Chondrocyte (in vitro differentiated cells): ENCODE results near the gene ZBTB46. TPM values are rescaled to one million over a fixed set of nuclear protein-coding genes. Genes with fewer than 3 reads are reported as not detected.

Source experiments
- DNase-seq: peaks from one replicate; pipeline ENCODE4 v3.0.0; 2021; ENCODE audit warnings: mixed read lengths, low spot score
- H3K27ac Mint-ChIP-seq: one replicate; pipeline ENCODE4 v1.8.0; 2021; ENCODE audit warnings: mild to moderate bottlenecking, moderate library complexity, mixed read lengths; ENCODE audit not compliant: unreplicated experiment
- H3K27me3 Mint-ChIP-seq: 2 replicates; pipeline ENCODE4 v1.8.0; 2021; ENCODE audit warnings: low read depth, mixed read lengths
- H3K36me3 Mint-ChIP-seq: 2 replicates; pipeline ENCODE4 v1.8.0; 2021; ENCODE audit warnings: low read depth, mixed read lengths
- H3K4me1 Mint-ChIP-seq: 2 replicates; pipeline ENCODE4 v1.8.0; 2021; ENCODE audit warnings: low read depth, mild to moderate bottlenecking, mixed read lengths
- H3K4me3 Mint-ChIP-seq: one replicate; pipeline ENCODE4 v1.8.0; 2021; ENCODE audit warnings: mild to moderate bottlenecking, moderate library complexity, mixed read lengths; ENCODE audit not compliant: unreplicated experiment
- H3K9me3 Mint-ChIP-seq: 2 replicates; pipeline ENCODE4 v1.8.0; 2021; ENCODE audit warnings: low read depth, mixed read lengths
- total RNA-seq: library from RNA; stranded (reverse); gene quantifications from 3 replicates; pipeline ENCODE4 v1.2.1, GENCODE V29; 2021
- TF ChIP-seq, protein P1 (sequence below): fragments of 200-600 bp; sonication (generic); IDR thresholded peaks from 2 replicates; pipeline ENCODE4 v1.5.0; 2021; ENCODE audit warnings: antibody characterized with exemption, mild to moderate bottlenecking, moderate library complexity

ZBTB46 gene
- total RNA-seq, 1 donor from 2014 or later: 6.0 TPM

DNA sequence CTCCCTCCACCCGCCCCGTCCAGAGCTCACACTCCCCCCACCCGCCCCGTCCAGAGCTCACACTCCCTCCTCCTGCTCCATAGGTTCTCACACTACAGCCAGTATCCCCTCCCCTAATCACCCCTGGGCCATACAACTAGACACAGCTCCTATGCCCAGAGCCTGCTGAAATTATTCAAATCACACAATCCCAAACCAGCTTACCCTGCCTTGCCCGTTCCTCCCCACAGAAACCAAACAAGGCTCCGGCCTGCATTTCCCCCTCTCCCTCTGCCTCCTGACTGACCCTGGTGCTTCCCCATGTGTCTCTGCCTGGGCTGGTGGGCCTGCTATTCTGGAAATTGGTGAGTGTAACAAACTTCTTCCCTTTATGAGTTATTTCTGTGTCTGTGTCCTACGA, 72.9 kb downstream of the ZBTB46 start:
- TF ChIP-seq, protein P1, sequence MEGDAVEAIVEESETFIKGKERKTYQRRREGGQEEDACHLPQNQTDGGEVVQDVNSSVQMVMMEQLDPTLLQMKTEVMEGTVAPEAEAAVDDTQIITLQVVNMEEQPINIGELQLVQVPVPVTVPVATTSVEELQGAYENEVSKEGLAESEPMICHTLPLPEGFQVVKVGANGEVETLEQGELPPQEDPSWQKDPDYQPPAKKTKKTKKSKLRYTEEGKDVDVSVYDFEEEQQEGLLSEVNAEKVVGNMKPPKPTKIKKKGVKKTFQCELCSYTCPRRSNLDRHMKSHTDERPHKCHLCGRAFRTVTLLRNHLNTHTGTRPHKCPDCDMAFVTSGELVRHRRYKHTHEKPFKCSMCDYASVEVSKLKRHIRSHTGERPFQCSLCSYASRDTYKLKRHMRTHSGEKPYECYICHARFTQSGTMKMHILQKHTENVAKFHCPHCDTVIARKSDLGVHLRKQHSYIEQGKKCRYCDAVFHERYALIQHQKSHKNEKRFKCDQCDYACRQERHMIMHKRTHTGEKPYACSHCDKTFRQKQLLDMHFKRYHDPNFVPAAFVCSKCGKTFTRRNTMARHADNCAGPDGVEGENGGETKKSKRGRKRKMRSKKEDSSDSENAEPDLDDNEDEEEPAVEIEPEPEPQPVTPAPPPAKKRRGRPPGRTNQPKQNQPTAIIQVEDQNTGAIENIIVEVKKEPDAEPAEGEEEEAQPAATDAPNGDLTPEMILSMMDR: no peak

DNA sequence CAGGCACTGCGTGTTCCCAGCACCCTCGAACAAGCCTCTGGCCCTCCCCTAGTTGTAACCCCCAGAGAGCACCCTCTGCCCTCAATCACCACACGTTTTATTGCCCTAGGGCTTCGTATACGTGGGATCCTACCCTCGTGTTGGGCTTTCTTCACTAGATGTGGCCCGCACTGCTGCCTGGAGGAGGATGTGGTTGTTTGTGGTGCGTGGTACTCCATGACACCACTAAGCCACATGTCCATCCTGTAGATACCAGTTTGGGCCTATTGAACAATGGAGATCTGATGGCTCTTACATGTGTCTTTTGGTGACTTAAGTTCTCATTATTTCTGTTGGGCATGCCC, 74.4 kb downstream of the ZBTB46 start:
- Mint-ChIP-seq H3K4me3 (no peak overlapping the region), H3K27ac (no peak overlapping the region)

More for the DNA sequence above, 72.9 kb downstream of the ZBTB46 start:
- Mint-ChIP-seq H3K9me3 (no peaks in the 10 kb centered on the region), H3K27me3 (no peaks in the 10 kb centered on the region), H3K27ac (no peak overlapping the region), H3K4me3 (no peak overlapping the region), H3K36me3 (peaks cover 4% of the 10 kb centered on the region), H3K4me1 (no peaks in the 10 kb centered on the region)
- DNase-seq: no peak

DNA sequence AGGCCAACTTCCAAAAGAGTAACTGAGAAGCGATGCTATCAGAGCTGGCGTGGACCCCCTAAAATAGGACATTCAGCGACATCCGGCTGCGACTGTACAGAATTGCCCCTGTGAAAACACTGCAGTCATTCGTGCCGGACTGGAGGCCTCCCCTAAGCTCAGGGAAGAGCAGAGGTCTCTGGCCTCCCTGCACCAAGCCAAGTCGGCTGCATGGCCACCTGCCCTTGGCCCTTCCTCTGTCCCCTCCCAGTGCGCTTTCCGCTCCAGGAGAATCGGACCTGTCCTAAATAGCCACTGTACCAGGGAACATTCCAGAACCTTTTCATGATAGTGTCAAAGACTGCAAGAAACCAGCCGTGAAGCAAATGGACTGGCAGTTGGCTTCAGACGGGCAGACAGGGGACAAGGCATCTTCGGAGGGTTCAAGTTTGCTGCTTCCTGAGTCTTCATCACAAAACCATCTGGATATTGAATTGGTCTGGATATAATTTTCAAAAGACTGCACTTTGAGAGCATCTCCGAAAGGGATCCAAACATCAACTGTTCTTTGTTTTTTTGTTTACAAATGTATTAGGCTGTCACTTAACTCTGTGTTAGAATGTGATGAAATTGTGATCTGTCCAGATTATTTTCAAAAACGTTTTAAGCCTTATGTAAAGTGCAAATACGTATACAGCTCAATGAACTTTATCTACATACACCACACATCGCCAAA, 75.0 kb downstream of the ZBTB46 start:
- Mint-ChIP-seq H3K4me3 (no peak overlapping the region), H3K4me1 (no peaks in the 10 kb centered on the region), H3K36me3 (peaks cover 3% of the 10 kb centered on the region), H3K27ac (no peak overlapping the region), H3K9me3 (no peaks in the 10 kb centered on the region), H3K27me3 (no peaks in the 10 kb centered on the region)
- TF ChIP-seq, protein P1: no peak
- DNase-seq: no peak

More for the DNA sequence above, 74.4 kb downstream of the ZBTB46 start:
- no peaks in the 10 kb centered on the region for H3K9me3 Mint-ChIP-seq
- no peak for DNase-seq
- TF ChIP-seq, protein P1: no peak
- H3K36me3 Mint-ChIP-seq: peaks cover 3% of the 10 kb centered on the region
- H3K4me1 Mint-ChIP-seq: no peaks in the 10 kb centered on the region
- no peaks in the 10 kb centered on the region for H3K27me3 Mint-ChIP-seq

DNA sequence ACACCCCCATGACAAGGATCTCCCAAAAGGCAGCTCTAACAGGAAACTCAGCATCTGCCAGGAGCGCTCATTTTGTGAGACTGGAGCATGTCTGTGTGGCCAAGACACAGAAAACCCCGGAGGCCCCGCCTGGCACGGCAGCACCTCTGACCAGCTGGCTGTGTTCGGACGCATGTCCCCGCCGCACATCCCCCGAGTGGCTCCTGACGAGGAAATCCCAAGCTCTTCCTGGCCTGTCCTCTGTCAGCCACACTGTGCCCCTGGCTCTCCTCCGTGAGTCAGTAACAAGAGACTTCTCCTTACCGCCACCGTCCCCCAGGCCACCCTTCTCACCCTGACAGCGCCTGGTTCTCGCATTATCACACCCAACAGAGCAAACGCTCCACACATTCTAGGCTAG, 77.1 kb downstream of the ZBTB46 start:
- no peak for DNase-seq
- peaks cover 3% of the 10 kb centered on the region for H3K36me3 Mint-ChIP-seq
- H3K9me3 Mint-ChIP-seq: no peaks in the 10 kb centered on the region
- no peak overlapping the region for H3K27ac Mint-ChIP-seq
- TF ChIP-seq, protein P1: no peak
- no peaks in the 10 kb centered on the region for H3K27me3 Mint-ChIP-seq
- no peaks in the 10 kb centered on the region for H3K4me1 Mint-ChIP-seq
- no peak overlapping the region for H3K4me3 Mint-ChIP-seq

DNA sequence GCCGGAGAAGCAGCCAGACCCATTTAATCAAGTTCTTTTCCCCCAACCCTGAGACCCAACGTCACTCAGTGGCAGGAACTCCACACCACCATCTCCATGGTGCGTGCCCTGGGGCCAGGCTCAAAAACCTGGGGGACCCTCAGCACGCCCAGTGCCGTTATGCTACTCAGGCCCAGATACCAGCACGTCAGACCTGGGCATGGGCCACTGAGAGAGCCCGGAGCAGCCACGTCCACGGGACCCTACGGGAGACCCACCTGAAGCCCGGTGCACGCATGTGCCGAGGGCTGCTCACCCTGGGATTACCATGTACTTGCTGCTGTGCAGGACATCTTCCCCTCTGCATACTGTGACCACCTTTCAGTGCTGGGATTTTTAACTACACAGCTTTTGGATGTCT, 77.7 kb downstream of the ZBTB46 start:
- H3K27me3 Mint-ChIP-seq: no peaks in the 10 kb centered on the region
- peaks cover 2% of the 10 kb centered on the region for H3K36me3 Mint-ChIP-seq
- no peak overlapping the region for H3K27ac Mint-ChIP-seq
- TF ChIP-seq, protein P1: no peak
- DNase-seq: no peak
- H3K4me1 Mint-ChIP-seq: no peaks in the 10 kb centered on the region
- H3K4me3 Mint-ChIP-seq: no peak overlapping the region
- H3K9me3 Mint-ChIP-seq: no peaks in the 10 kb centered on the region
